Measurements from ENCODE around the gene NAV2.

DNA sequence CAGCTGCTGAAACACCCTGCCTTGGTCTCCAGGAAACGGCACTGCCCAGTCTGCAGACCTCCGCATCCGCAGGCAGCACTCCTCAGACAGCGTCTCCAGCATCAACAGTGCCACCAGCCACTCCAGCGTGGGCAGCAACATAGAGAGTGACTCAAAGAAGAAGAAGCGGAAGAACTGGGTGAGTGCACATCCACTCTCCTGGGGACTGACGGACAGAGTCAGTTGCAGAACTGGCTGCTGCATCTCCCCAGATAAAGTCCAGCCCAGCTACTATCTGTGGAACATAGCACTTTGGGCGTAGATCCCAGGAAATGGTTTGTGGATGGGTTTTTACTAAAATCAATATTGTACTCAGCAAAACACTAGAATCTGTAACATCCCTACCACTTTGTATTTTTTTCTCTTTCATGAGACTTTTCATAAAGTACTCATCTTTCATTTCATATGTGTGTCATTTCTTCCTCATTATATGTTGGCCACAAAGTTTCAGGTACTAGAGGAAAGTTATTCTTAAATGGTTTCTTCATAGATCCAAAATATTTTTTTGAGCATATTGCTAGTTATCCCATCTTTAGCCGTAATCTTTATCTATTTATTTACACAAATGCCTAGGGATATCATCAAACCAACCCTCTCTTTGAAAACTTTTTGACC lies 367.5 kb downstream of the NAV2 start:
- TF ChIP-seq CTCF (IDR thresholded peaks at IDR 0.05): no peak
- TF ChIP-seq SIN3A (IDR thresholded peaks at IDR 0.05; ENCODE audit: borderline replicate concordance, insufficient read depth, low read depth, low read length): no peak
- TF ChIP-seq POLR2AphosphoS5 (IDR thresholded peaks at IDR 0.05; ENCODE audit: low read depth, low read length): no peak
